ENCODE results near the gene AFF3.

- TF ChIP-seq SRF (IDR thresholded peaks at IDR 0.05; ENCODE audit: low read depth, low read length) (no peak), RAD21 (IDR thresholded peaks at IDR 0.05 in 1 of 2, conservative IDR thresholded peaks at IDR 0.05 in 1 of 2; ENCODE audit: low read depth in 2 of 2, low read length in 2 of 2) (no peak), EZH2 (IDR thresholded peaks at IDR 0.05; ENCODE audit: low read depth, low read length, severe bottlenecking) (no peak), CEBPB (IDR thresholded peaks at IDR 0.05; ENCODE audit: low read depth, low read length) (no peak), CTCF (IDR thresholded peaks at IDR 0.05; ENCODE audit: control extremely low read depth in 1 of 3, insufficient read depth in 1 of 3, low read depth in 1 of 3, low read length in 3 of 3) (no peak), POLR2A (IDR thresholded peaks at IDR 0.05; ENCODE audit: control extremely low read depth in 1 of 2, low read depth in 2 of 2, low read length in 2 of 2) (no peak), EGR1 (IDR thresholded peaks at IDR 0.05; ENCODE audit: borderline replicate concordance, low read depth, low read length) (no peak), CBX5 (IDR thresholded peaks at IDR 0.05; ENCODE audit: low read depth, low read length) (no peak)
Measured at GRCh38 chr2:100021791-100022340, 120.5 kb downstream of the AFF3 start.
